ENCODE measurements around the gene RTBDN. TPM values are rescaled to one million over a fixed set of nuclear protein-coding genes. Genes with fewer than 3 reads are reported as not detected.
A peak's percentile ranks its signal among the peaks of the same experiment; 100 is the strongest.
"Not testable (repeated sequence)": the region's sequence is repeated elsewhere in the genome, so short reads cannot be mapped to it uniquely, and the experiment has no call there.

RTBDN gene
- total RNA-seq, 1 experiment from 2014 or later: not detected

DNA sequence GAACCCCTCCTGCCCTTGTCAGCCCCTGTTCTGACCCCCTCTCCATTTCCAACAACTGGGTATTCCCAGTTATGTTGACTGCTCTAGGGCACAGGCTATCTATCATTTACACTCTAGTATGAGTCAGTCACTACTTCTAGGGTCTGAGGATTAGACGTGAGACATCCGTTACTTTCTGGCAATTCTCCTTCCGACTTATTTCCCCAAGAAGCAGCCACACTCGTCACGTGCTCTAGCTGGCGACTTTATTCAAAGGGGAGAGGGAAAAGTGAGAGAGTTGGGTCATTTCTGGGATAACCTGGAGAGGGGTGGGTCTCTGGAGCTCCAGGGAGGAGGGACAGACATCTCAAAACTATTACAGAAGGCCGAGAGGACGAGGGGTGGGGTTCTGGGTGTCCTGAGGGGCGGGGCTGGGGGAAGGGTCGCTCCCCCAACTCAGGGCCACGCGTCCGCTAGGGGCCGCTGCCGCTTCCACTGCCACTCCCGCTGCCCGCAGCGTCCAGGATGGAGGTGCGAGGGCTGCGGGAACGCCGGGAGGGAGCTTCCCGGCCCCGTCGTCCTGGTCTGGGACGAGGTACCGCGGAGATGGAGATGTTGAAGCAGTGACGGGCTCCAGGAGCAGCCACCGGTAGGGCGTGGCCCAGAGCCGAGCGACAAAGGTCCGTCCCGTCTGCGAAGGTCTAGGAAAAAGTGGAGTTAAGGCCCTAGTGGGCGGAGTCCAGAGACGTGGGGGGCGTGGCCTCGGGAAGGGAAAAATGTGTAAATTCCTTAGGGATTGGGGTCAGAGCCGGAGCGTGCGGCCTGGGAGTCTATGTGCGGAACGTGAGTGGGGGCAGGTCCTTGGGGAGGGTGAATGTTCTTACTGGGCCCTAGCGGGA is 8.9 kb downstream of the RTBDN start:
- no peak for DNase-seq (ENCODE audit: low read depth)

DNA sequence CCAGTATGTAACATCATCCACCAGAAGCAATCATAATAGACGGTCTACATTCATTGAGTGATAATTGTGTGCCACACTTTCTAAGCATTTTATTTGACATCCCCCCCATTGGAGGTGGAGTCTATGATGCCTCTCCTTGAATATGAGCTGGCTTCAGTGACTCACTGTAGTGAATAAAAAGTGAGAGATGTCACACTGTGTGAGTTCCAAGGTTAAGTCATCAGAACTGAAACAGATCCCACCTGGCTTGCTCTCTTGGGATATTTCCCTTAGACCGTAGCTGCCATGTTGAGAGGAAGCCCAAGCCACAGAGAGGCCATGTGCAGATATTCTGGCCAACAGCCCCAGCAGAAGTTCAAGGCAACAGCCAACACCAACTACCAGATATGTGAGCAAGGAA is 12.6 kb downstream of the RTBDN start:
- peak; percentile 25 for DNase-seq (ENCODE audit: low read depth)

DNA sequence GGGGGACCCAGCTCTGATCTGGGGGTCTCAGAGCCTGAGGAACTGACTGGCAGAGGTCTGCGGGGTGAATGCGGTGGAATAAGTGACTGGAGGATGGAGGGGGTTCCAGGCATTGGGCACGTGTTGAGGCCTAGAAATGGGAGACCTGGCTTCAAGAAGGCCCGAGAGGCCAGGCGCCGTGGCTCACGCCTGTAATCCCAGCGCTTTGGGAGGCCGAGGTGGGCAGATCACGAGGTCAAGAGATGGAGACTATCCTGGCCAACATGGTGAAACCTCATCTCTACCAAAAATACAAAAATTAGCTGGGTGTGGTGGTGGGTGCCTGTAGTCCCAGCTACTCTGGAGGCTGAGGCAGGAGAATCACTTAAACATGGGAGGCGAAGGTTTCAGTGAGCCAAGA is 16.6 kb downstream of the RTBDN start:
- DNase-seq (ENCODE audit: low read depth): not testable (repeated sequence)

DNA sequence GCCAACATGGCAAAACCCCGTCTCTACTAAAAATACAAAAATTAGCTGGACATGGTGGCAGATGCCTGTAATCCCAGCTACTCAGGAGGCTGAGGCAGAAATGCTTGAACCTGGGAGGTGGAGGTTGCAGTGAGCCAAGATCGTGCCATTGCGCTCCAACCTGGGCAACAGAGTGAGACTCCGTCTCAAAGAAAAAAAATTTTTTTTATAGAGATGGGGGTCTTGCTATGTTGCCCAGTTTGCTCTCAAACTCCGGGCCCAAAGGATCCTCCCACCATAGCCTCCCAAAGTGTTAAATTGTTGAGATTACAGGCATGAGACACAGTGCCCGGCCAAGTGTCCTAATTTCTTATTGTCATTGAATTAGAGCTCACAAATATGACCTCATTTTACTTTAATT is 17.2 kb downstream of the RTBDN start:
- DNase-seq (ENCODE audit: low read depth): not testable (repeated sequence)

DNA sequence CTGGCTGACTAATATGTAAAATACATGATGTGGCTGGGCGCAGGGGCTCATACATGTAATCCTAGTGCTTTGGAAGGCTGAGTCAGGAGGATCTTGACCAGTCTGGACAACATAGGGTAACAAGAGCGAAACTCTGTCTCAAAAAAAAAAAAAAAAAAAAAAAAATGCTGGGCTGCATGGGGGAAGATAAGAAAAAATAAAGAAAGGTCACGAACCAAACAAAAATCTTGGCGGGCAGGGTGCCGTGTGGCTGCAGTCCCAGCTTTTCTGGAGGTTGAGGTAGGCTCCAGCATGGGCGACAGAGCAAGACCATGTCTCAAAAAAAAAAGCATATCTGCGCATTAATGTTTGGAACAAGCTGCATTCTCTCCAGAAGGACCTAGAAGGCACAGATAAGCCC is 19.3 kb downstream of the RTBDN start:
- DNase-seq (ENCODE audit: low read depth): no peak

DNA sequence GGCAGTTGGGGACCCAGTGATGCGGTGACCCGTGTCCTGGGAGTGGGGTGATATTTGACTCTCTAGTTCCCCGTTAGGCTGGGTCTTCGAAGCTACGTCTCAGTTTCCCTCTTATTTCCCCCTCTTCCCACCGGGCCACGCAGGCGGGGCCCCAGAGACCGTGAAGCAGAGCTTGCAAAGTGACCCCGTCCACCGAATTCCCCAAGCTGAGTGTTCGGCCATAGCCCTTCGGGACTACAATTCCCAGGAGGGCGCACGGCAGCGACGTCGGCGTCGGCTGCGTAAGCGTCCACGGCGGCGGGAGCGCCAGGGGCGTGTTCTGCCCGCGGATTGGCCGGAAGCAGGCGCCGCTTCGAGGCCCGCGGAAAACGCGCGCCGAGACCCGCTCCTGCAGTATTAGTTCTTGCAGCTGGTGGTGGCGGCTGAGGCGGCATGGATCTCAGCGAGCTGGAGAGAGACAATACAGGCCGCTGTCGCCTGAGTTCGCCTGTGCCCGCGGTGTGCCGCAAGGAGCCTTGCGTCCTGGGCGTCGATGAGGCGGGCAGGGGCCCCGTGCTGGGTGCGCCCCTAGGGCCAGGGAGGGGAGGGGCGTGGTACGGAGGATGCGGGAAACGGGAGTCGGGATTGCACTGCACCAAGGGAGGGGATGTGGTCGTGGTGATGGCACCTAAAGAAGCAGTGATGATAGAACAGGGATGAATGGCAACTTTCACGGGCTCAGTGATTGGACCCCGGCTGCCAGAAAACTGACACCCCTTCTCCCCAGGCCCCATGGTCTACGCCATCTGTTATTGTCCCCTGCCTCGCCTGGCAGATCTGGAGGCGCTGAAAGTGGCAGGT is 27.9 kb downstream of the RTBDN start, which contains the start of gene RNASEH2A:
RNASEH2A (plus strand) TSS at position 343 of the 840 bp plus-strand sequence; CDS start at position 433, 90 bp downstream.
- peak; percentile 87 for DNase-seq (ENCODE audit: low read depth)

DNA sequence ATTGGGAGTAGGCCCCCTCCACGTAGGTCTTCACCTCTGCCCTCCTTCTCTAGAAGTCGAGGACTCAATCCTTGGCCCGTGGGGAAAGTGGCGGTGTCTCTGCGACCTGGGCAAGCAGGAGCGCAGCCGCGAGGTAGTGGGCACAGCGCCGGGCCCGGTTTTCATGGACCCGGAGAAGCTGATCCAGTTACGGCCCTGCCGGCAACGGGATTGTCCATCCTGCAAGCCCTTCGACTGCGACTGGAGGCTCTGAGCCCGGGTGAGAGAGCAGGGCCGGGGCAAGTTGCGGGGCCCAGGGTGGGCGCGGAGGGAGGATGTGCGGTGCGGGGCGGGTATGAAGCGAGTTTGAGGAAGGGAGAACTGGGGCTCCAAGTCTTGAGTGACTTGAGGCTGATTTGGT is 30.3 kb downstream of the RTBDN start:
- no peak for DNase-seq (ENCODE audit: low read depth)

DNA sequence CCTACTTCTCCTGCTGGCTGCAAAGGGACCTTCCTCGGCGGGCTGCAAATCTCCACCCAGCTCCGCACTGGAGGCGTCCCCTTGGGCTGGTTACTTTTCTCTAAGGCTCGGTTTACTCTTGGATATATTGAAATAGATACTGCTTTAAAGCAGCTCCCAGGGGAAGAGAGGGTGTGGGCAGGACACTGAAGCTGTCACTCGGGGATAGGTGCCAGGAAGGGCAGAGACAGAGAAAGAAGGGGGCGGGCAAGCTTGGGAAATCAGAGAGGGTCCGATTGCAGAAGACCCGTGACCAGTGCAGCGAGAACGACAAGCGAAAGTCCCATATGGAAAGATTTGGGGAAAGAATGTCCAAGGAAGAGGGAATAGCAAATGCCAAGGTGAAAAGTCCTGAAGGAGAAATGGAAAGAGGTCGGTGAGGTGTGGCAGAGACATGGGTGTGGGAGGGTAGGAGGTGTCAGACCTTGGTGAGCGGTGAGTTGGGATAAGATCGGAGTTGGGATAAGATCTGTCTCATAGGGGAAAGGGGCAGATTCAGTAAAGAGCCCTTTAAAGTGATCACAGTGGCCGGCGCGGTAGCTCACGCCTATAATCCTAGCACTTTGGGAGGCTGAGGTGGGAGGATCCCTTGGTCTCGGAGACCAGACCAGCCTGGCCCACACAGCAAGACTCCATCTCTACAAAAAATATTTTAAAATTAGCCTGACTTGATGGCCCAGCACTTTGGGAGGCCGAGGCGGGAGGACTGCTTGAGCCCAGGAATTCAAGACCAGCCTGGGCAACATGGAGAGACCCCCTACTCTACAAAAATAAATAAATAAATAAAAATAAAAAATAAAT is 31.9 kb downstream of the RTBDN start:
- DNase-seq (ENCODE audit: low read depth): no peak

DNA sequence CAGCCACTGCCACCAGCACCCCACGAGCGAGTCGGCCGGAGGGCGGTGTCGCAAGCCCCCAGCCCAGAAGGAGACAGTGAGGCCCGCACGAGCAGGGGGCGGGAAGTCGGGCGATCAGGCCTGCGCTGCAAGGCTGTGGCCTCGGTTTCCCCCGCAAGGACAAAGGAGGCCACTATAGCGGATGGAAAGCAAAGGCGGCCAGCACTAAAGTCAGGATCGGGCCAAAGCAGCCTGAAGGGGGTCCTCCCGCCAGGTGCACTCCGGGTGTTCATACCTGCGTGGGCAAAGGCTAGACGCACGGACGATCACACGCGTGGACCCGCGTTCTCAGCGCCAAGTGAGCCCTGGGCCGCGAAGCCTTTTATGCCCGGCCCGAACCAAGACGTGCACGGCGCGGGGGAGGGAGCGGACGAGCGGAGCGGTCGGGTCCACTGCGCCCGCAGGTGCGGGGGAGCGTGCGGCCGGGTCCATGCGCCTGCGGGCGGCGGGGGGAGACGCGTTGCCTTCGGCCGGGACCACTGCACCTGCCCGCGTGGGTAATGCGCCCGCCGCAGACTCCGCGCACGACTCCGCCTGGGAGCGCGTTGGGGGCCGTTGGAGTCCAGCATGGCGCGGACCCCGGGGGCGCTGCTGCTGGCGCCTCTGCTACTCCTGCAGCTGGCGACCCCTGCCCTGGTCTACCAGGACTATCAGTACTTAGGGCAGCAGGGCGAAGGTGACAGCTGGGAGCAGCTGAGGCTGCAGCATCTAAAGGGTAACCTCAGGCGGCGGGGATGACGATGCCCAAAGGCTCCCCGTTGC is 32.7 kb downstream of the RTBDN start, which contains the start of the genes PRDX2 and THSD8:
PRDX2 (minus strand) TSS at position 335 of the 801 bp plus-strand sequence. CDS start 539 bp downstream, outside the sequence.
THSD8 (plus strand) TSS at position 604 of the 801 bp plus-strand sequence; CDS start at position 607, 3 bp downstream.
- peak; percentile 51 for DNase-seq (ENCODE audit: low read depth)

DNA sequence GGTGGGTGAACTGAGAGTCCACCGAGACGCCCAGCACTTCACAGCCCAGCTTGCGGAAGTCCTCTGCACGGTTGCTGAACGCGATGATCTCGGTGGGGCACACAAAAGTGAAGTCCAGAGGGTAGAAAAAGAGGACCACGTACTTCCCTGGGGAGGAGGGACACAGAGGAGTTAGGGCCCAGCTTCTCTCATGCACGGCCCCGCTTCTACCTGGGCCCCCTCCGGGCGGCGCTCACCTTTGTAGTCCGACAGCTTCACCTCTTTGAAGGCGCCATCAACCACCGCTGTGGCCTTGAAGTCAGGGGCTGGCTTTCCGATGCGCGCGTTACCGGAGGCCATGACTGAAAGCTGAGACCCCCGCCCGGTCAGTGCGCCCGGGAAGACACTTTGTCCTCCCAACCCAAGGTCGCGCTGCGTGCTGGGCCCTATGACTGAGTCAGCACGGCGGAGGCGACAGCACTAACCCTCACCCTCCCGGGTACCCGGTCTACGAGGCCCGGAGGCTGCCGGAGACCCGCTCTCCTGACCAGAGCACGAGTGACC is 33.4 kb downstream of the RTBDN start:
- no peak for DNase-seq (ENCODE audit: low read depth)

DNA sequence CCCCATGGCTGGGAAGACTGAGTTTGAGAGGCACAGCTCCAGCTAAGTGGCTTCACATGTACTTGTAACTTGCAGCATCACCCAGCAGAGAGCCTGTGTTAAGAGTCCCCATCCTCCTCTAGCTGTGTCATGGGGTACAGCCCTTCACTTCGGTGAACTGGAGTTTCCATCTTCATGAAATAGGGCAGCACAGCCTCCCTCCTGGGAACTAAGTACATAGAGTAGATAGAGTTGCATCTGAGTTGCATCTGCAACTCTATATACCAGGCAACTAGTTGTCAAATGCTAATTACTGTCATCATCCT is 34.0 kb downstream of the RTBDN start:
- no peak for DNase-seq (ENCODE audit: low read depth)

DNA sequence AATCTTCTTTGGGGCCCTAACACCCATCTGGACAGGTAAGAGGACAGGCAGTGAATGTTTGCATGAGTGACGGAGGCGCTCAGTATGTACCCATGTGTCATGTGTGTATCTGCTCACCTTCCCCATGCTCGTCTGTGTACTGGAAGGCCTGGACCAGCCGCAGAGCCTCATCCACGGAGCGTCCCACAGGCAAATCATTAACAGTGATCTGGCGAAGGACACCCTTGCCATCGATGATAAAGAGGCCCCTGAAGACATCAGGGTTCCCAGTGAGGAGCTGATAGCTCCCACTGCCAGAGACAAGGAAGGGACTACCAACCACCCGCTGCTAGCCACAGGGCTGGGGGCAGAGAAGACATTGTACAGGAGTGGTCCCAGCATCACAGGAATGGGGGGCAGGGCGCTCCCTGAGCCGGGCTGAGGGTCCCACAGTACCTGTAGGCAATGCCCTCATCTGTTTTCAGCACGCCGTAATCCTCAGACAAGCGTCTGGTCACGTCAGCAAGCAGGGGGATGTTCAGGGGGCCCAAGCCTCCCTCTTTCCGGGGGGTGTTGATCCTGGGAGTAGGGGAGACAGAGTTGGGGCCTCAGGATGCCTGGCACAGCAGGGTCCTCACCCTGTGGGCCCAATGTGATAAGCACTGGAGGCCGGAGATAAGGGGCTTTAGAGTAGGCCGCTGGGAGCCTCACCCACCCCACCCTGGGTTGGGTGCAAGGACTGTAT is 34.5 kb downstream of the RTBDN start:
- no peak for DNase-seq (ENCODE audit: low read depth)

DNA sequence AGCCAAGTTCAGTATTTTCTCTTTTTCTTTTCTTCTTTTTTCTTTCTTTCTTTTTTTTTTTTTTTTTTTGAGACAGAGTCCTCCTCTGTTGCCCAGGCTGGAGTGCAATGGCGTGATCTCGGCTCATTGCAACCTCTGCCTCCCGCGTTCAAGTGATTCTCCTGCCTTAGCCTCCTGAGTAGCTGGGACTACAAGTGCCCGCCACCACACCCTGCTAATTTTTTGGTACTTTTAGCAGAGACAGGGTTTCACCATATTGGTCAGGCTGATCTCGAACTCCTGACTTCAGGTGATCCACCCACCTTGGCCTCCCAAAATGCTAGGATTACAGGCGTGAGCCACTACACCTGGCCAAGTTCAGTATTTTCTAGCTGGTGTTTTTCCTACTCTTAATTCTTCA is 36.8 kb downstream of the RTBDN start:
- DNase-seq (ENCODE audit: low read depth): not testable (repeated sequence)

DNA sequence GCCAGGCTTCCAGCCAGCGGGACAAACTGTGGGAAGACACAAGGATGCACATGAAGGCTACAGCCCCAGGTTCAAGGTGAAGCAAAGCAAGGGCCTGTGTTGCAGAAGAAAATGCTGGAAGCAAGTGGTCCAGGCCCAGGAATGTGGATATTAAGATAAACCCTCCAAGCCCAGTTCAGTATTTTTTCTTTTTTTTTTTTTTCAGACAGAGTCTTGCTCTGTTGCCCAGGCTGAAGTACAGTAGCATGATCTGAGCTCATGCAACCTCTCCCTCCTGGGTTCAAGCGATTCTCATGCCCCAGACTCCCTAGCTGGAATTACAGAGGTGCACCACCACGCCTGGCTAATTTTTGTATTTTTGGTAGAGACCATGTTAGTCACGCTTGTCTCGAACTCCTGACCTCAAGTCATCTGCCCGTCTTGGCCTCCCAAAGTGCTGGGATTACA is 37.2 kb downstream of the RTBDN start:
- DNase-seq (ENCODE audit: low read depth): no peak

DNA sequence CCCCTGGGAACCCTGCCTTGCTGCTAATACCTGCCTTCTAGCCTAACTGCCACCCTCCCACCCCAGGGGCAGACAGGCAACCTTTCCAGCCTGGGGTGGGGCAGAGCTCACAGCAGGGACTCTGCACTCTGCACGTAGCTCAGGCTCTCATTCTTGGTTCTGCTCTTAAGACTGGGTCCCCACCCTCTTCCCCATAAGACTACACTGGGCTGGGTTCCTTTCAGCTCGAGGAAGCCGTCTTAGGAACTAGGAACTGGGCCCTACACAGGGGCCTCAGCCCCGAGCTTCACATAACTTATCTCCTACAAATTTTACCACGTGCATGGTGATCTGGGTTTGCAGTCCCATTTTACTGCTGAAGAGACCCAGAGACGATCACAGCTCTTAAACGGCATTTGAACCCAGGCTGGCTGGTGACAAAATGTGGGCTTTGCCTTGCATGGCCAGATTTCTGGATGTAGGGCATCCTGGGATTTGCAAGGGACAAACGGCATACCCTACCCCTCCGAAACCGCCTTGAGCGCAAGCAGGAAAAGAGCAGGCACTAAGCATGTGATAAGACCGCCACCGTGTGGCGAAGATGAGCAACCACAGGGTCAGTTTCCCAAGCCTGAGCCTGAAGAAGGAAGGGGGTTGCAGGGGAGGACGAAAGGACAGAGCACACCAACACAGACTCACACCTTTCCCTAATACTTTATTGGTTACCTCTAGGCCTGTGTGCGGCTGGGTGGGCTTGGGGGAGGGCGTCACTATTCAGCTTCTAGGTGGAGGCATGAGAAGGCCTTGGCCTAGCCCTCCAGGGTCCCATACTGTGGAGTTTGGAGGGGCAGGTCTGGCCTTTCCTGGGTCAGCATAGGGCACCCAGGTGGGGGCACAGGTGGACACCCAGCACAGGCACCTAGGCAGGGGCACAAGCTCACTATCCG is 38.0 kb downstream of the RTBDN start:
- peak; percentile 72 for DNase-seq (ENCODE audit: low read depth)

DNA sequence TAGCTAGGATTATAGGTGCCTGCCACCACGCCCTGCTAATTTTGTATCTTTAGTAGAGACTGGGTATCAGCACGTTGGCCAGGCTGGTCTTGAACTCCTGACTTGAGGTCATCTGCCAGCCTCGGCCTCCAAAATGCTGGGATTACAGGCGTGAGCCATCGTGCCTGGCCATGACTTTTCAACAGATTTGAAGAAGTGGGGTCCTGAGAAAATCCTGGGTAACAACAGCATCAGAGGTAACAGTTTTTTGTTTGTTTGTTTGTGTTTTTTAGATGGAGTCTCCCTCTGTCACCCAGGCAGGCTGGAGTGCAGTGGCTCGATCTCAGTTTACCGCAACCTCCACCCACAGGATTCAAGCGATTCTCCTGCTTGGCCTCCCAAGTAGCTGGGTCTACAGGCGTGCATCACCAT is 39.4 kb downstream of the RTBDN start:
- DNase-seq (ENCODE audit: low read depth): no peak

DNA sequence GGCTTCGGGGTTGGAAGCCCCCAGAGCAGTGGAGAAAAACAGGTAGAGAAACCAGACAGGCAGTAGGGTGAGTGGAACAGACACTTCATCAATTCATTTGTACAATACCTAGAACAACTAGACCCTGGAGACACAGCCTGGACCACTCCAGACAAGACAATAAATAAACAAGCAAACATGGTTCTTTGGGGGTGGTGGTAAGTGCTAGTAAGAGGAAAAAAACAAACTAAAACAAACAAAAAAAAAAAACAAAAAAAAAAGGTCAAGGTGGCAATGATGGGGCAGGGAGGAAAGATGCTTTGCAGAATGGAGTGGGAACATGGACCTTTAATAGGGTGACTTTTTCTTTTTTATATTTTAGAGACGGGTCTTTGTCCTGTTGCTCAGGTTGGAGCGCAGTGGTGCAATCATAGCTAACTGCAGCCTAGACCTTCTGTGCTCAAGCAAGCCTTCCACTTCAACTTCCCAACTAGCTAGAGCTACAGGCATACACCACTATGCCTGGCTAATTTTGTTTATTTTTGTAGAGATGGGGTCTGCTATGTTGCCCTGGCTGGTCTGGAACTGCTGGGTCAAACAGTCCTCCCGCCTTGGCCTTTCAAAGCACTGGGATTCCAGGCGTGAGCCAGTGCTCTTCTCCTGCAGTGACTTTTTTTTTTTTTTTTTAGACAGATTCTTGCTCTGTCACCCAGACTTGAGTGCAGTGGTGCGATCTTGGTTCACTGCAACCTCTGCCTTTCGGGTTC is 40.0 kb downstream of the RTBDN start:
- no peak for DNase-seq (ENCODE audit: low read depth)

All from LHCN-M2 (cell line).